MM.1S (cell line): ENCODE data around the gene RAB7A.
"Not testable (repeated sequence)": the region's sequence is repeated elsewhere in the genome, so short reads cannot be mapped to it uniquely, and the experiment has no call there.

Experiments used
- EZH2 ChIP-seq: fragments of 300-600 bp; sonication (generic); optimal IDR thresholded peaks from 2 replicates; pipeline ENCODE3; 2017; ENCODE audit warnings: low read depth, mild to moderate bottlenecking, antibody characterized with exemption, low read length, mixed read lengths
- TF ChIP-seq, protein P1 (sequence below): fragments of 300-600 bp; sonication (generic); IDR thresholded peaks from 2 replicates; pipeline ENCODE4 v1.5.1; 2016; ENCODE audit warnings: antibody characterized with exemption, low read length, mixed read lengths

DNA sequence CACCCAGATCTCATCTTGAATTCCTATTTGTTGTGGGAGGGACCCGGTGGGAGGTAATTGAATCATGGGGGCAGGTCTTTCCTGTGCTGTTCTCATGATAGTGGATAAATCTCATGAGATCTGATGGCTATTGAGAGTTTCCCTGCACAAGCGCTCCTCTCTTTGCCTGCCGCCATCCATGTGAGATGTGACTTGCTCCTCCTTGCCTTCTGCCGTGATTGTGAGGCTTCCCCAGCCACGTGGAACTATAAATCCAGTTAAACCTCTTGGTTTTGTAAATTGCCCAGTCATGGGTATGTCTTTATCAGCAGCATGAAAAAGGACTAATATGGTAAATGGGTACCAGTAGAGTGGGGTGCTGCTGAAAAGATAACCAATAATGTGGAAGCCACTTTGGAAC, 23.6 kb downstream of the RAB7A start:
- TF ChIP-seq, protein P1, sequence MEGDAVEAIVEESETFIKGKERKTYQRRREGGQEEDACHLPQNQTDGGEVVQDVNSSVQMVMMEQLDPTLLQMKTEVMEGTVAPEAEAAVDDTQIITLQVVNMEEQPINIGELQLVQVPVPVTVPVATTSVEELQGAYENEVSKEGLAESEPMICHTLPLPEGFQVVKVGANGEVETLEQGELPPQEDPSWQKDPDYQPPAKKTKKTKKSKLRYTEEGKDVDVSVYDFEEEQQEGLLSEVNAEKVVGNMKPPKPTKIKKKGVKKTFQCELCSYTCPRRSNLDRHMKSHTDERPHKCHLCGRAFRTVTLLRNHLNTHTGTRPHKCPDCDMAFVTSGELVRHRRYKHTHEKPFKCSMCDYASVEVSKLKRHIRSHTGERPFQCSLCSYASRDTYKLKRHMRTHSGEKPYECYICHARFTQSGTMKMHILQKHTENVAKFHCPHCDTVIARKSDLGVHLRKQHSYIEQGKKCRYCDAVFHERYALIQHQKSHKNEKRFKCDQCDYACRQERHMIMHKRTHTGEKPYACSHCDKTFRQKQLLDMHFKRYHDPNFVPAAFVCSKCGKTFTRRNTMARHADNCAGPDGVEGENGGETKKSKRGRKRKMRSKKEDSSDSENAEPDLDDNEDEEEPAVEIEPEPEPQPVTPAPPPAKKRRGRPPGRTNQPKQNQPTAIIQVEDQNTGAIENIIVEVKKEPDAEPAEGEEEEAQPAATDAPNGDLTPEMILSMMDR, result not testable (repeated sequence)
- not testable (repeated sequence) for TF ChIP-seq EZH2
